Daoy (cell line): ENCODE data around the gene WDR17. TPM values are rescaled to one million over a fixed set of nuclear protein-coding genes. Genes with fewer than 3 reads are reported as not detected.
A peak's percentile ranks its signal among the peaks of the same experiment; 100 is the strongest.
"Not testable (repeated sequence)": the region's sequence is repeated elsewhere in the genome, so short reads cannot be mapped to it uniquely, and the experiment has no call there.

Source experiments
- DNase-seq: peaks from one replicate; pipeline ENCODE4 v3.0.0-alpha.2; 2015; ENCODE audit warnings: low read depth
- total RNA-seq: library from RNA; depleted of rRNA; stranded (reverse); fragments of >200 nt; shearing (Covaris generic); gene quantifications from 2 replicates; pipeline ENCODE4 v1.2.3, GENCODE V29; 2014

Gene WDR17
- total RNA-seq, 1 experiment from 2014 or later = 4.2 TPM

- DNase-seq = no peak
Observed at GRCh38 chr4:176189891-176190795, 124.5 kb downstream of the WDR17 start.

- peak; percentile 68 for DNase-seq
Observed at GRCh38 chr4:176191974-176192373, 126.3 kb downstream of the WDR17 start.

GRCh38 chr4:176193126-176193525 lies 127.5 kb downstream of the WDR17 start:
- DNase-seq = peak; percentile 28

GRCh38 chr4:176193938-176194337 lies 128.3 kb downstream of the WDR17 start:
- DNase-seq = peak; percentile 73

GRCh38 chr4:176195184-176195978 lies 129.7 kb downstream of the WDR17 start, which contains the start of gene SPATA4:
SPATA4 (minus strand) TSS chr4:176195585; CDS start chr4:176195562, 23 bp downstream.
- peak; percentile 90 for DNase-seq

- DNase-seq = no peak
Observed at GRCh38 chr4:176198316-176198903, 132.8 kb downstream of the WDR17 start.

- no peak for DNase-seq
Observed at GRCh38 chr4:176205299-176205698, 139.7 kb downstream of the WDR17 start.

- DNase-seq = peak; percentile 28
Observed at GRCh38 chr4:176207839-176208238, 142.2 kb downstream of the WDR17 start.

- DNase-seq = no peak
Observed at GRCh38 chr4:176209535-176209934, 143.9 kb downstream of the WDR17 start.

- no peak for DNase-seq
Observed at GRCh38 chr4:176210101-176210500, 144.5 kb downstream of the WDR17 start.

- no peak for DNase-seq
Observed at GRCh38 chr4:176210579-176211296, 145.1 kb downstream of the WDR17 start.

GRCh38 chr4:176212351-176212750 lies 146.7 kb downstream of the WDR17 start:
- DNase-seq = not testable (repeated sequence)

GRCh38 chr4:176217510-176217909 lies 151.9 kb downstream of the WDR17 start:
- DNase-seq = no peak

GRCh38 chr4:176222149-176222548 lies 156.5 kb downstream of the WDR17 start:
- no peak for DNase-seq

GRCh38 chr4:176223561-176223960 lies 157.9 kb downstream of the WDR17 start:
- no peak for DNase-seq

- no peak for DNase-seq
Observed at GRCh38 chr4:176226736-176227135, 161.1 kb downstream of the WDR17 start.

- DNase-seq = no peak
Observed at GRCh38 chr4:176229645-176230044, 164.0 kb downstream of the WDR17 start.
